ENCODE data around the gene TBC1D9.

DNA sequence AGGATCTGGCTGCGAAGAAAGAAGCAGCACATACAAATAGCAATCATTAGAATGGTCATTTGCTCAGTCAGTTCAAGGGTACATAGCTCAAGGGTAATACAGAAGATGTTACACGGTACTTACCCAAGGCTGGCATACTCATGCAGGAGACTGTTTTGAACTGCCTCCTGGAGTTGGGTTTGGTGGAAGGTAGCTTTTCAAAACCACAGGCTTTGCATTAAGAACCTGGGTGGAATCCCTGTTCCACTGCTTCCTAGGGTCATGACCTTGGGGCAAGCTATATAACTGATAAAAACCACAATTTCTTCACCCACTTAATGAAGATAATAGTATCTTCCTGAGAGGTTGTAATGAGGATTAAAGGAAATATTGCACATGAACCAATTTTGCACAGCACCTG is 36.5 kb downstream of the TBC1D9 start:
- TF ChIP-seq EZH2 (IDR thresholded peaks at IDR 0.05; ENCODE audit: insufficient read depth, poor library complexity, severe bottlenecking): no peak
- no peak for TF ChIP-seq EZH2phosphoT487 (IDR thresholded peaks at IDR 0.05; ENCODE audit: insufficient read depth, low read depth)

Data from GM23248 (cell line).